ENCODE measurements around the gene SFI1. TPM values are rescaled to one million over a fixed set of nuclear protein-coding genes. Genes with fewer than 3 reads are reported as not detected.
"Not testable (repeated sequence)": the region's sequence is repeated elsewhere in the genome, so short reads cannot be mapped to it uniquely, and the experiment has no call there.

Gene SFI1
- total RNA-seq, 4 donors from 2014 or later, result 11.0 to 20.0 (median 16.4) TPM

DNA sequence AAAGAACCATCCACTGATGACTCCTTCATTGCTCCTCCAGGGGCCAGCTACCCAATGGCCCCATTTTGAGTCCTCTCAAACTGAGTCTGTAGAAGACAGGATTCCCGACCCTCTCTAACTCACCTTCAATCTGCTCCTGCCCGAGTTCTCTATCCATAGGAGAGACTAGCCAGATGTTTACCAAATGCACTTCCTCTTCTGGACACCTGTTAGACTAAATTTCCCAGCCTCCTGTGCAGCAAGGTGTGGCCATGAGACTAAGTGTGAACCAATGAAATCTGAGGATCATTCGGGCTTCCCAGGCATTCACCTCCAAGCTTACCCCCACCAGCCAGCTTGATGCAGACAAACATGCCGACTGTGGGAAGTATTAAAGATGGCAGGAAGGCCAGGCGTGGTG lies 158.1 kb downstream of the SFI1 start:
- H3K27ac ChIP-seq, result no peak overlapping the region
- peaks cover 0 to 10% (median 0%) of the 10 kb centered on the region in 3 donors for H3K36me3 ChIP-seq
- intact Hi-C loops (cut with DNase I), result no loop called here
- no peaks in the 10 kb centered on the region for H3K27me3 ChIP-seq
- TF ChIP-seq, protein P1, sequence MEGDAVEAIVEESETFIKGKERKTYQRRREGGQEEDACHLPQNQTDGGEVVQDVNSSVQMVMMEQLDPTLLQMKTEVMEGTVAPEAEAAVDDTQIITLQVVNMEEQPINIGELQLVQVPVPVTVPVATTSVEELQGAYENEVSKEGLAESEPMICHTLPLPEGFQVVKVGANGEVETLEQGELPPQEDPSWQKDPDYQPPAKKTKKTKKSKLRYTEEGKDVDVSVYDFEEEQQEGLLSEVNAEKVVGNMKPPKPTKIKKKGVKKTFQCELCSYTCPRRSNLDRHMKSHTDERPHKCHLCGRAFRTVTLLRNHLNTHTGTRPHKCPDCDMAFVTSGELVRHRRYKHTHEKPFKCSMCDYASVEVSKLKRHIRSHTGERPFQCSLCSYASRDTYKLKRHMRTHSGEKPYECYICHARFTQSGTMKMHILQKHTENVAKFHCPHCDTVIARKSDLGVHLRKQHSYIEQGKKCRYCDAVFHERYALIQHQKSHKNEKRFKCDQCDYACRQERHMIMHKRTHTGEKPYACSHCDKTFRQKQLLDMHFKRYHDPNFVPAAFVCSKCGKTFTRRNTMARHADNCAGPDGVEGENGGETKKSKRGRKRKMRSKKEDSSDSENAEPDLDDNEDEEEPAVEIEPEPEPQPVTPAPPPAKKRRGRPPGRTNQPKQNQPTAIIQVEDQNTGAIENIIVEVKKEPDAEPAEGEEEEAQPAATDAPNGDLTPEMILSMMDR (IDR thresholded peaks at IDR 0.05), result no peak
- no peak for TF ChIP-seq POLR2A (IDR thresholded peaks at IDR 0.05)
- no peak for DNase-seq
- no peak overlapping the region for H3K4me3 ChIP-seq
- WGBS, 2 donors, result 94 to 96% methylated on average over 4 of the region's 5 CpGs
- H3K9me3 ChIP-seq, result no peaks in the 10 kb centered on the region
- H3K4me1 ChIP-seq, result peaks cover 11 to 54% (median 18%) of the 10 kb centered on the region in 3 donors

DNA sequence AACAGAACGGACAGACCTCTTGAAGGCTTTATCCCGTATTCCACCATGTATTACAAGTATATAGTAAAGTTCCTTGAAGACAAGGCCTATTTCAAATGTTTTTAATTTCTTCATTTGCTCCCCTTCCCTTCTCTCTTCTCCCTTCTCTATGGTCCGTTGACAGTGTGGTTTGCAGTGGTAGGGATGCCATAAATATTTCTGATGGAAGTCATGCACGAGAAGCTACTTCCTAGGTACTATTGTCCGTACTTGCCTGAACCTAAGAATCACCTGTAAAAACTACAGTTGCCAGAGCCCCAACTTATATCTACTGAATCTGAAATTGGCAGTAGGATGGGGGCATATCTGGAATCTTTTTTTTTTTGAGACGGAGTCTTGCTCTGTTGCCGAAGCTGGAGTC lies 162.9 kb downstream of the SFI1 start:
- DNase-seq, result no peak
- peaks cover 8 to 44% (median 18%) of the 10 kb centered on the region in 3 donors for H3K4me1 ChIP-seq
- no peaks in the 10 kb centered on the region for H3K27me3 ChIP-seq
- no peak for TF ChIP-seq POLR2A (IDR thresholded peaks at IDR 0.05)
- TF ChIP-seq, protein P1 (IDR thresholded peaks at IDR 0.05), result no peak
- no peaks in the 10 kb centered on the region for H3K36me3 ChIP-seq
- H3K9me3 ChIP-seq, result no peaks in the 10 kb centered on the region
- no peak overlapping the region for H3K4me3 ChIP-seq
- peak overlapping the region in 3 of 4 donors; percentile 91 to 95 (median 92) for H3K27ac ChIP-seq
- WGBS, 2 donors, result 52 to 56% methylated on average over 6 to 7 of the region's 7 CpGs
- intact Hi-C loops (cut with DNase I), result no loop called here

DNA sequence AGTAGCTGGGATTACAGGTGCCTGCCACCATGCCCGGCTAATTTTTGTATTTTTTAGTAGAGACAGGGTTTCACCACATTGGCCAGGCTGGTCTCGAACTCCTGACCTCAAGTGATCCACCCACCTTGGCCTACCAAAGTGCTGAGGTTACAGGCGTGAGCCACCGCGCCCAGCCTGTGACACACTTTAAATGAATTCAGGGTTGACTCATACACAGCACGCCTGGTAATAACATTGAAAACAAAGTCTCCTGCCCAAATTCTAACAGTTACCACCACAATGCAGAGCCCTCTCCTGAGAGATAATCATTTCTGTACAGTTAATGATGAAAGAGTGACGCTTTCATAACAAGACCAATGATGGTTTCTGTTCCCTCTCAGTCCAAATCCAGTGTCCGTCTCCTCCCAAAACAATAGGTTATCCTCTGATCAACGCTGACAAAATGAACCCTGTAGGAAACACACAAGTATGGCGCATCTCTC lies 164.6 kb downstream of the SFI1 start:
- Histone ChIP-seq H3K4me3 (peak overlapping the region; percentile 67 to 99 (median 86)), H3K4me1 (peaks cover 8 to 44% (median 18%) of the 10 kb centered on the region in 3 donors), H3K27ac (peak overlapping the region; percentile 90 to 95 (median 92))
- DNase-seq; H3K36me3 ChIP-seq; intact Hi-C loops (cut with DNase I); H3K27me3 ChIP-seq; H3K9me3 ChIP-seq: not testable (repeated sequence)
- WGBS, 2 donors, result 25 to 38% methylated on average over 6 to 8 of the region's 10 CpGs

DNA sequence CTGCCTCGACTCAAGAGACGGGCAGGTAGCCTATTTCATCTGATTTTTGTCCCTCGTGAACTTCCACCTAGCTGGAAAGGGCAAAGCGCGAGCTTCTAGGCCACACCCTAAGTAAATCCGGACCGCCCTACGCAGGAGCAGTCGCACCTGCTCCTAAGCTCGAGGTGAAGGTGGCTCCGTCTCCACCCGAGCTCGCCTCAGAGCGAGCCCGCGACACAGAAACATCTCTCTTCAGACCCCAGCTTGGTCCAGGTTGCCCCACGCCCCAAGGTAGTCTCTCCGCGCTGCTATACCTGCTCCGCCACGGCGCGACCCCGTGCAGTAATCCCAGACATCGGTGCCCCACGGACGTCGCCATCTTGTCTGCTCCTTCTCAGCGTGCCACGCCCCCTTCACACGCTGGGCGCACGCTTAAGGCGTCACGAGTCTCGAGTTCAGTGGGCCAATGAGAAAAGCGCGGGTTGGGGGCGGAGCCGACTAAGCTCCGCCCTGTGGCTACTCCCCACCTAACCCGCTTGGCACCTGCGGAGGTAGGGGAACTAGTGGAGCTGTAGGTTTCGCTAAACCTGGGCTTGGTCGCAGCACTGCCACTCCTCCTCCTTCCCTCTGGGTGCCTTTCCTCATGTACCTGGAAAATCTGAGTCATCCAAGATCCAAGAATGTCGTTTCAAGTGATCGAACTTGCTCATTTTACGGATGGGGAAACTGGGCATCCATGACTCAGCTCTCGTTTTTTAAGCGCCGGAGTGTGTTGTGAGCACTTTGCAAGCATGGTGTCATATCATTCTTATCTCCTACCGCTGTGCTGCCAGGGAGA lies 165.7 kb downstream of the SFI1 start, which contains the start of gene PISD:
PISD (minus strand) TSS at position 365 of the 817 bp plus-strand sequence; CDS start at position 358, 7 bp downstream.
- Histone ChIP-seq H3K36me3 (no peaks in the 10 kb centered on the region), H3K4me1 (peaks cover 8 to 43% (median 18%) of the 10 kb centered on the region in 3 donors), H3K4me3 (peak within 1 kb of the TSS; percentile 67 to 99 (median 86)), H3K27ac (peak within 1 kb of the TSS; percentile 90 to 95 (median 92)), H3K27me3 (no peaks in the 10 kb centered on the region), H3K9me3 (no peaks in the 10 kb centered on the region)
- DNase-seq, result peak; percentile 87
- intact Hi-C loops (cut with DNase I), result no loop called here
- TF ChIP-seq, protein P1 (IDR thresholded peaks at IDR 0.05), result peak in 2 of 6 experiments; percentile 1 to 6
- TF ChIP-seq POLR2A (IDR thresholded peaks at IDR 0.05), result peak in 3 of 4 donors; percentile 32 to 83 (median 82)
- WGBS, 2 donors, result 1 to 2% methylated on average over 45 to 50 of the region's 52 CpGs

DNA sequence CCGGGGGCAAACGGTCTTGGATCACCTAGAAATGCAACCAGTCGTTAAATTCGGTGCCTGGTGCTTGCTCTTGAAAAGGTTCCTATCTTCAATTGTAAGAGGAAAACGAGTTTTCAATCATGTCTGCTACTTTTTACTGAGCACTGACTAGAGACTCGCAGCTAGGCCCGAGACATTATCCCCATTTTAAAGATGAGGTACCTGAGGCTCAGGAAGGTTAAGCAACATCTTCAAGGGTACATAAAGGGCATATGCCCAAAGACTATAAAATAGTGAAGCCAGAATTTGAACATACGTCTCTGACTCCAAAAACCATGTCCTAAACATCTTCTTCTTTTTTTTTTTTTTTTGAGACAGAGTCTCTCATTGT lies 166.3 kb downstream of the SFI1 start:
- Histone ChIP-seq H3K36me3 (no peaks in the 10 kb centered on the region), H3K27ac (peak overlapping the region; percentile 90 to 95 (median 92)), H3K4me1 (peaks cover 8 to 40% (median 18%) of the 10 kb centered on the region in 3 donors), H3K4me3 (peak overlapping the region; percentile 67 to 99 (median 86)), H3K27me3 (no peaks in the 10 kb centered on the region), H3K9me3 (no peaks in the 10 kb centered on the region)
- intact Hi-C loops (cut with DNase I), result no loop called here
- TF ChIP-seq, protein P1 (IDR thresholded peaks at IDR 0.05), result no peak
- no peak for TF ChIP-seq POLR2A (IDR thresholded peaks at IDR 0.05)
- DNase-seq, result no peak
- WGBS, 2 donors, result 36 to 45% methylated on average over 8 of the region's 8 CpGs

Small RNAs within 50 kb of the gene (small RNA-seq; reads per million reads assigned to genes)
- 0 reads per million in 4 donors for gene AL096701.2
- 0 reads per million in 4 donors for gene RNU6-28P

Other genes starting within 250 kb of the SFI1 start
- 10 to 100 TPM in 3 of 4 donors, 1 to 10 TPM in 1; 7.0 to 53.0 (median 19.2) TPM for gene PIK3IP1, start 204.0 kb upstream of the SFI1 start, total RNA-seq
- 10 to 100 TPM in 2 of 4 donors, 1 to 10 TPM in 2; 2.2 to 13.0 (median 7.2) TPM for gene PATZ1, start 150.2 kb upstream of the SFI1 start, total RNA-seq
- 10 to 100 TPM; 26.5 to 67.3 (median 41.2) TPM for gene DRG1, start 96.9 kb upstream of the SFI1 start, total RNA-seq
- 10 to 100 TPM in 3 of 4 donors, 1 to 10 TPM in 1; 8.3 to 14.3 (median 11.2) TPM for gene EIF4ENIF1, start 6.7 kb upstream of the SFI1 start, total RNA-seq
- gene PISD, start 165.7 kb downstream of the SFI1 start, total RNA-seq, result 10 to 100 TPM; 21.4 to 34.0 (median 30.6) TPM

Data from esophagus squamous epithelium (tissue), 5 donors.